HT1080 (cell line): ENCODE data around the gene DQX1. TPM values are rescaled to one million over a fixed set of nuclear protein-coding genes. Genes with fewer than 3 reads are reported as not detected.
"Not testable (repeated sequence)": the region's sequence is repeated elsewhere in the genome, so short reads cannot be mapped to it uniquely, and the experiment has no call there.

Experiments used
- DNase-seq: peaks from one replicate; pipeline ENCODE4 v3.0.0-alpha.2; 2015; ENCODE audit warnings: low read depth
- total RNA-seq: library from RNA; depleted of rRNA; stranded (reverse); fragments of >200 nt; shearing (Covaris generic); gene quantifications from 2 replicates; pipeline ENCODE4 v1.2.3, GENCODE V29; 2014

DQX1 gene
- total RNA-seq, 1 experiment from 2014 or later, result 0.18 TPM

DNA sequence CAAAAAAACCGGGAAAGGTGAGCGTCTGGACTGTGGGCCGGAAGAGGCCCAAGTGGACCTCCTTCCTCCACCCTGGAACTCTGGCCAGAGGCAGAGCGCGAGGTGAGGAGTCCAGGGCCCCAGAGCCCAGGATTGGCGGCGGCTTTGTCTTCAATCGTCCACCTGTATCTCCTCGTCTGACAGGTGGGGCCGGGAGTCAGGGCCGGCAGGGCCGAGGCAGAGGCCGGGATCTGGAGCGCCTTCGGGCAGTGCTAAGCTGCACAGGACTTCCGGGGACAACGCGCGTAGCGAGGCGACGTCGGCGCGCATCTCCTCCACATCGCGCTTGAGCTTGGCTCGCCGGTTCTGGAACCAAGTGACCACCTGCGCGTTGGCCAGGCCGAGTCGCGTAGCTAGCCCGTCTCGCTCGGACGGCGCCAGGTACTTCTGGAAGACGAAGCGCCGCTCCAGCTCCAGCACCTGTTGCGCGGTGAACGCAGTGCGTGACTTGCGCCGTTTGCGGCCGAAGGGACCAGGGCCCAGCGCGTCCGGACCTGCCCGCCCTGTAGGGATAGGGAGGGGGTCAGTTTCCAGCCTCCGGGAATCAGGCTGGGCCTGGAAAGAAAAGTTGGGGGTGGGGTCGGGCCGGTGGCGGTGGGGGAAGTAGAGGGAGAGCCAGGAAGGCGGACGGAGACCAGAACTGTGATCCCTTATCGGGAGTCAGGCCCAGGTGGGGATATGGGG, 28.1 kb downstream of the DQX1 start:
- no peak for DNase-seq

DNA sequence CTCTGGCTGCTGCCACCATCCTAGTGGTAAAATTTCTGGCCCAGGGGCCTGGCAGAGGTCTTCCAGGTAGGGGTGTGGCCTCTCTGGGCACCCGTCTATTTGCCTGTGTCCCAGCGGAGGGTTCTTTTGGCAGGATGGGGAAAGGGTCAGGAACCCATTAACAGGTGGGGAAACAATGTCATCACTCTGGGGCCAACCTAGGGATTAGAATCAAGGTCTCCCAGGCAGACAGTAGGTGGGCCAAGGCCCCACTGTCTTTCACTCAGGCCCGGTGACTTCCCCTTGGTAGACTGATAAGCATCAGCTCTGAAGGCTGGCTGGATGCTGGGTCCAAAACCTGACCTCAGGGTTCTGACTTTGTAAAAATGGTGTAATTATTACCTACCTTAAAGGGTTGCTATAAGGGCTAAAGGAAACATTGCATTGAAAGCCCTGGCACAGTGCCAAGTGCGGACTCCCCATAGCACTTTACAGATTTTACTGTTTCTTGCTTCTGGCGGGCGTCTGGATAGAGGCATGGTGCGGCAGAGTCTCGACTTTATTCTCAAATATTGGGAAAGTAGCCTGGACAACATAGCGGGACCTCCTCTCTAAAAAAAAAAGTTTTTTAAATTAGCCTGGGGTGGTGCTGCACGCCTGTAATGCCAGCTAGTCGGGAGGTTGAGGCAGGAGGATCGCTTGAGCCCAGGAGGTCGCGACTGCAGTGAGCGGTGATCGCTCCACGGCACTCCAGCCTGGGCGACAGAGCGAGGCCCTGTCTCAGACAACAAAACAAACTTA, 28.8 kb downstream of the DQX1 start:
- no peak for DNase-seq

DNA sequence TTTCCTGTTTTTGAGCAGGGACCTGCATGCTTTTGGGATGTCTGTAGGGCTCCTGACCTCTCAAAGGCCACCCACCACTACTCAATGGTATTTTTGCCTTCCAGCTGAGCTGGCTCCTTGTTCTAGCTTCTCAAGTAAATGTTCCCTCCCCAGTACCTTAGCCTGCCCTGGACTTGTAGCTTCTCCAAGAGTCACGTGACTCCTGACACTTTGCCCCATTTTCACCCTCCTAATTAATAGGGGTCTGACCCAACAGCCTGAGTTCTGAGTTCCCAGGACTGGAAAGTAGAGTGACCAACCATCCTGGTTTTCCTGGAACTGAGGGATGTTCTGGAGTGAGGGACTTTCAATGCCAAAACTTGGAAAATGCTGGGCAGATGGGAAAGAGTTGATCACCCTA, 30.6 kb downstream of the DQX1 start:
- DNase-seq, result no peak

DNA sequence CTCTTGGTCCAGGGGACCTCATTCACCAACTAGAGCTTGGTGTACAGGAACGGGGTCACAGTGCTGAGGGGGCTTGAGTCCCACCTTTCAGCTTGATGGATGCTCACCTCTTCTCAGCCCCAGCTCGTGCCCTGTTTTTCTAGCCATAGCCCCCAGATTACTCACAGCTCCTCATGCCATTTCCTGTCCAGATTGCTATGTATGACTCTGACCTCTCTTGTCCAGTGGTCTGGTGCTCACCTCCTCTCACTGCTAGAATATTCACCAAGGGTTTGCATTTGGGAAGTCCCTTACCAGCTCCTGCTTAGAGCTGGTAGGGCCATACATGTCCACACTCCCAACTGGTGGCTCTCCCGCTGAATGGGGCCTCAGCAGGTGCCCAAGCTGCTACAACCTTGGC, 32.5 kb downstream of the DQX1 start:
- DNase-seq, result no peak

DNA sequence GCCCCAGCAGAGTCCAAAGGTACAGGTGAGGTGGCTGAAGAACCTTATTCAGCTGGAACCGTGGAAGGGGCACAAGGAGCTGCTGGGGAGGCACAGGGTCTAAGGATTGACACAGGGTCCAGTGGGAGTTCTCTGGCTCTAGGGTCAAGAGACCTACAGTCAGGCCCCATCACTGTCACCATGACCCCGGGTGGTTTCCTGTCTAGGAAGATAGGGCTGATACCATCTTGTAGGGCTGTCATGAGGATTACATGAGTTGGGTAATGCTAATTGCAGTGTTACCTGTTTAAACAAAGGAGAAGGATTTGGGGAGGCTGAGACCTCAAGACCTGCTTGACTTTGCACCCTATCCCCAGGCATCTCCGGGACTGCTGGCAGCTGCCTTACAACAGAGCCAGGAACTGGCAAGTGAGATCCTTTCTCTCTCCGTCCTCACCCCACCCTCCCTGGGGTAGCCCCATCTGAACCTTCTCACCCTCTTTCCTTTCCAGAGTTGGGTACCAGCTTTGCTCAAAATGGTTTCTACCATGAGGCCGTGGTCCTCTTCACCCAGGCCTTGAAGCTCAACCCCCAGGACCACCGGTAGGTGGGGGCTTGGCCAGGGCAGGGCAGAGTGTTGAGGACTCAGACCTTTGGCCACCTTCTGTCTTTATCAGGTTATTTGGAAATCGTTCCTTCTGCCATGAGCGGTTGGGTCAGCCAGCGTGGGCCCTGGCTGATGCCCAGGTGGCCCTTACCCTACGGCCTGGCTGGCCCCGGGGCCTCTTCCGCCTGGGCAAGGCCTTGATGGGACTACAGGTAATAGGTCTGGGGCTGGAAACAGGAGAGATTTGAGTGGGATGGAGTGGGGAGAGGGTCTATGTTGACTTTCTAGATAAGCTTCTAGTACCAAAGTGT, 34.1 kb downstream of the DQX1 start:
- DNase-seq, result no peak

DNA sequence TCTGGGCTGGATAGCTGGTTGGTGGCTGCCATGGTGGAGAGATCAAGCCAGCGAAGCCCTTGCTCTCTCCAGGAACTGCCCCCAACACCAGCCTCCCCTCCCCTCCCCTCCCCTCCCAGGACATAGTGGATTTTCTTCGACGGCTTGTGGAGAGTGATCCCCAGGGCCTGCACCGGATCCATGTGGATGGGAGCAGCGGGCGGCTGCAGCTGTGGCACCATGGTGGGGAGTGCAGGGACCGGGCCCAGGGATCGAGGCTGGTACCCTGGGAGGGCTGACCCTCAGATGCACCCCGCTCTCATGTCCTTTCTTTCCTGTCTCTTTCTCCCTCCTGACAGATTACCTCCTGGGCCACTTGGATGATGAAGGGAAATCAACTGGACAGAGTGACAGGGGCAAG, 36.1 kb downstream of the DQX1 start:
- no peak for DNase-seq

DNA sequence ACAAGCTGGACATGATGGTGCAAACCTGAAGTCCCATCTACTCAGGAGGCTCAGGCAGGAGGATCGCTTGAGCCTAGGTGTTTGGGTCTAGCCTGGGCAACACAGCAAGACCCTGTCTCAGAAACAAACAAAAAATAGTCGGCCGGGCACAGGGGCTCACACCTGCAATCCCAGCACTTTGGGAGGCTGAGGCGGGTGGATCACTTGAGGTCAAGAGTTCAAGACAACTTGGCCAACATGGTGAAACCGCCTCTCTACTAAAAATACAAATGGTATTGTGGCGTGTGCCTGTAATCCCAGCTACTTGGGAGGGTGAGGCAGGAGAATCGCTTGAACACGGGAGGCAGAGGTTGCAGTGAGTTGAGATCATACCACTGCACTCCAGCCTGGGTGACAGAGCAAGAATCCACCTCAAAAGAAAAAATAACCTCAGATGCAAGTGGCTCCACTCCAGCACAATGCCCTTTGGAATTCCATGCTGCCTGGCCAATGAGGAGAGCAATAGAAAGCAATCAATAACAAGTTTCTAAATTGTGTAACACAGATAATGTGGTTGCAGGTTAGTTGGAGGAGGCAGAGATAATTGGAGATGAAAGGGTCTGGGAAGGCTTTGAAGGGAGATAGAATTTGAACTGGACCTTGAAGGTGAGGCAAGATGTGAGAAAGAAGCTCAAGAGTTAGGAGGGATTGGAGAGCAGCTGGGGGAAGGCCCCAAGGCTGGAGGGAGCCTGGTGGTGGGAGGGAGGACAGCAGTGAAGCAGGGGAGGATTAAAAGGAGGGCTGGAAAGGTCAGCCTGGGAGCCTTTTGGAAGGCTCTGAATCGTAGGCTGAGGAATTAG, 37.2 kb downstream of the DQX1 start:
- no peak for DNase-seq

DNA sequence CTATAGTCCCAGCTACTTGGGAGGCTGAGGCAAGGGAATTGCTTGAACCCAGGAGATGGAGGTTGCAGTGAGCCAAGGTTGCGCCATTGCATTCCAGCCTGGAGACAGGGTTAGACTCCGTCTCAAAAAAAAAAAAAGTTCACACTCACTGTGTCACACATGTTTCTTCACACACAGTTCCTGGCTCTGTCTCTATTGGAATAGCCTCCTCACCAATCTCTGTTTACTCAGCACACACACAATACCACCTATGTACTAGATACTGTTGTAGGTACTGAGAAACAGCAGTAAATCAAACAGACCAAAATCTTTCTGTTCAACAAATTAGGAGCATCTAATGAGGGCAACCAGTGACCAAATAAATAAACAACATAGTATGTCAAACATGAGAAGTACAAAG, 39.9 kb downstream of the DQX1 start:
- DNase-seq, result no peak

DNA sequence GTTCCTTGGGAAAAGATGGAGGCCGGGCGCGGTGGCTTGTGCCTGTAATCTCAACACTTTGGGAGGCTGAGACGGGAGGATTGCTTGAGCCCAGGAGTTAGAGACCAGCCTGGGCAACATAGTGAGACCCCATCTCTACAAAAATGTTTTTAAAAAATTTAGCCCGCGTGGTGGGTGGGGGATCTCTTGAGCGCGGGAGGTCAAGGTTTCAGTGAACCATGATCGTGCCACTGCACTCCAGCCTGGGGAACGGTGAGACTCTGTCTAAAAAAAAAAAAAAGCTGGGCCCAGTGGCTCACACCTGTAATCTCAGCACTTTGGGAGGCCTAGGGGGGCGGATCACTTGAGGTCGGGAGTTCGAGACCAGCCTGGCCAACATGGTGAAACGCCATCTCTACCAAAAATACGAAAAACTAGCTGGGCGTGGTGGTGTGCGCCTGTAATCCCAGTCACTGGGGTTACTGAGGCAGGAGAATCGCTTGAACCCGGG, 42.3 kb downstream of the DQX1 start:
- DNase-seq, result not testable (repeated sequence)

DNA sequence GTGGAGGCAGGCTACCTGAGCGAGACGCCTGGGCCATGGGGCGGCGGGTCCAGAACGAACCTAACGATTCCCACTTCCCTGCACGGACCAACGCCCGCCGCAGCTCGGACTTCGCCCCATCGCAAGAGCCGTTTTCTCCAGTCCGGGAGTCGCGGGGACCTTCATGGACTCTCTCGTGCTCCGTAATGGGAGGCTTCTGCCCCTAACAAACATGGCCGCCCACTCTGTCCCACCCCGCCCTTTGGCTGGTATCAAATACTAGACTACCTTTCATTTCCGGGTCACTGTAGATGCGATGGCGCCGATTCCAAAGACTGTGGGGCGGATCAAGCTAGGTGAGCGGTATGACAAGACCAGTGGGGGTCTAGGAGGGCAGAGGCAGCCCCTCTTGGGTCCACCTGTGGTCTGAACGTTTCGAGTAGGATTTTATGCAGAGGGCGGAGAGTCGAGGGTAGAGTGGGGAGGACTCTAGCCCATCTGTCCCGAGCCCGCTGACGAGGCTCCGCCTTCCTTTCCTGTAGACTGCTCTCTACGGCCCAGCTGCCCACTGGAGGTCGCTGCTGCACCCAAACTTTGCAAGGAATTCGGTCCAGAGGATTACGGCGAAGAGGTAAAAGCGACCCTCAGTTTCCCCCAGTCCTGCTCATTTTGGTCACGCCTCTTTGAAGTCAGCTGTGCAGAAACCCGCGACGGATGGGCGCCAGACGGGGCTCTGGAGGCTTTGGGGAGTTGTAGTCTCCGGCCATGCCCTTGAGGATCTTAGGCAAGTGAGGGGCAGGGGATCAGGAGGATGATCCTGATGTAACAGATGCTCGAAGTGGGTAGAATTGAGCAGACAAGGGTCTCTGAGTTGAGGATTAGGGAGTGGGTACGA, 43.0 kb downstream of the DQX1 start, which contains the start of the genes CCDC142 and TTC31:
Gene CCDC142 (minus strand): TSS at position 198 of the 874 bp plus-strand sequence. CDS start 161 bp downstream, at position 37.
Gene TTC31 (plus strand): TSS at position 281 of the 874 bp plus-strand sequence. CDS start 15 bp downstream, at position 296.
- DNase-seq, result peak; percentile 92

DNA sequence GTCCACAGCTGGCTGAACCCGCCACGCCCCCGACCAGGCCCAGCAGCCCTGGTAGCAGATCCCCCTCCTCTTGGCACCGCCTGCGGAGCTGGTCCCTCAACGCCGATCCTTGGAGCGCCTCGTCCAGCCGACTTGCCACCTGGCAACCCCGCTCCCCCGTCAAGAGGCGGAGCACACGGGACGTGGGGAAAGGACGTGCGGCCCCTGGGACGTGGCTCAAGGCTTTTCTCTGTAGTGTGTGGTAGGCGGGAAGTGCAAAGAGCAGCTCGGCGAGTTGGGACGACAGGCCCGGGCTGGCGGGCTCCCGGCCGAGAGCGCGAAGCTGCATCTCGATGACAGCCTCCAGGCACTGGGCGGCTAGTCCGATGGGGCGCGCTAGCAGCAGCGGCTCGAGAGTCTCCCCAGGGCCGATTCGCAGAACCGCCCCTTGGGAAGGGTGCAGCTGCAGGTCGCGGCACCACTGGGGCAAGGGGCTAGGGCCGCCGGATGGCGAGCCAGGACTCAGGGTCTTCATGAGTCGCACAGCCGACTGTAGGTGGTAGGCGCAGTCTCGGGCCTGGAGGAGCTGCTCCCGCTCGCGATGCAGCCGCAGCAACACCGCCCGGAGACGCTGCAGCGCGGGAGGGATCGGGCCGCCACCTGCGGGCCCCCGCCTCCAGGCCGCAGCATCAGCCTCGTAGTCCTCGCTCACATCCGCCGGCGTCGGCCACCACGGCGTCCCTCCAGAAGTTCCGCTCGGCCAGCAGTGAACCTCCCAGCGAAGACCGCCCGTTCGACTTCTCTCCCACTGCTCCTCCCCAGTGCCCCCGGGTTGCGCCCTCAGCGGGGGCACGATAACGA, 43.9 kb downstream of the DQX1 start:
- DNase-seq, result no peak

DNA sequence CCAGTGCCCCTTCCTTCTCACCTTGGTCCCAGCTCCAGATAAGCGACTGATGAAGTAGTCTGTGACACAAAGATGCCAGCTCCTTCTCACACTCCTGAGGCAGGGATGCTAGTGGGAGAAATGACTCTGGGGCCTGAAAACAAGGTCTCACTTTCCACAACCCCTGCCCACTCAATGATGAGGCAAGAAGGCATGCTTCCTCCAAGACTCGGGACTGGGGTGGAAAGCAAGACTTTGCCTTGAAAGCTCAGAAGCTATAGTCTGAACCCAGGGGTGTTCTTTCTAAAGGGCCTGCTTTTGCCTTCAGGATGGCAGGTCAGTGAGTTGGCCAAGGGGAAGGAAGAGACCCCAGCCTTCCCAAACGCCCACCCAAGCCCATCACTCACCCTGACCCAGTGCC, 44.6 kb downstream of the DQX1 start:
- no peak for DNase-seq

DNA sequence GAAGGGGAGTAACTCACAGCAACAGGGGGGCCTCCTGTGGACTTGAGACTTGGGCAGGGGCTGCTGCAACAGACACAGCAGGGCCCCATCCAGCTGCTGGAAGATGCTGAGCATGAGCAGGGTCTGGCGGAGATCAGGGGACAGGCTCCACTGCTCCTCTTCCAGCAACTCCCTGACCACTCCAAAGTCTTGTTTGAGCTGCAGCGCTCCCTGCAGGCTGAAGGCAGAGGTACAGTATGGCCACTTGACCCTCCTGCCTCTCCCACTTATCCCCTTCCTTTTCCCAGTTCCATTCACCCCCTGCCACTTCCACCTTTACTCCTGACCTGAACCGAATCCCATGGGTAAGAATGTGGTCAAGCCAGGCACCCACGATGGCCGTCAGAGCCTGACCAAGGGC, 51.1 kb downstream of the DQX1 start:
- no peak for DNase-seq

DNA sequence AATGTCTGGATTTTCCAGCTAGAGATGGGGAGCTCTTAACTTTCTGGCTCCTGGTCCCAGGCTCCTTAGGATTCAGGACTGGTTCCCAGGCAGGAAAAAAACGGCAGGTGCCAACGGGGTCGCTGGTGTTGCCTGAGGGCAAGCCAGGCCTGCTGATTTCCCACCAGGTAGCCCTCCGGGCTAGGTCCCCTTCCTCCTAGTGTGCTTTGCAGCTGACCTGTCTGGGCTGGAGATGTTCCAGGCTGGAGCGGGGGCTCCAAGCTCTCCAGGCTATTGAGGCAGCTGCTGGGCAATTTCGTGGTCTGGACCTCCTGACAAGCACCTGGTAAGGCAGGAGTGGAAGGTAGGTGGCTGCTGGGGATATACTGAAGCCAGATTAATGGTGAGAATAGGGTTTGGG, 51.5 kb downstream of the DQX1 start:
- no peak for DNase-seq

DNA sequence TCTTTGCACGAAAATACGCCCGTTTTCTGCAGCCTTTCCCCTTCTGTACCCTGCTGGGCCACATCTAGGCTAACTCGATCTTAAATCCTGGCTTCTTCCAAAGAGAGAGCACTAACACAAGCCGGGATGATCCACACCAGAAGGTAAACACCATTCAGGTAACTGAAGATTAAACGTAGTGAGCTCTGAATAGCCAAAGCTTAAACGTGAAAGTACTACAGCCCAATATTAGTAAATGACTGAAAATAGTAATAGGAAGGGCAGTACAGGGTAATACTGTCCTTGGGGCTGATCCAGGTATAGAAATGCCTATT, 53.1 kb downstream of the DQX1 start:
- DNase-seq, result no peak

DNA sequence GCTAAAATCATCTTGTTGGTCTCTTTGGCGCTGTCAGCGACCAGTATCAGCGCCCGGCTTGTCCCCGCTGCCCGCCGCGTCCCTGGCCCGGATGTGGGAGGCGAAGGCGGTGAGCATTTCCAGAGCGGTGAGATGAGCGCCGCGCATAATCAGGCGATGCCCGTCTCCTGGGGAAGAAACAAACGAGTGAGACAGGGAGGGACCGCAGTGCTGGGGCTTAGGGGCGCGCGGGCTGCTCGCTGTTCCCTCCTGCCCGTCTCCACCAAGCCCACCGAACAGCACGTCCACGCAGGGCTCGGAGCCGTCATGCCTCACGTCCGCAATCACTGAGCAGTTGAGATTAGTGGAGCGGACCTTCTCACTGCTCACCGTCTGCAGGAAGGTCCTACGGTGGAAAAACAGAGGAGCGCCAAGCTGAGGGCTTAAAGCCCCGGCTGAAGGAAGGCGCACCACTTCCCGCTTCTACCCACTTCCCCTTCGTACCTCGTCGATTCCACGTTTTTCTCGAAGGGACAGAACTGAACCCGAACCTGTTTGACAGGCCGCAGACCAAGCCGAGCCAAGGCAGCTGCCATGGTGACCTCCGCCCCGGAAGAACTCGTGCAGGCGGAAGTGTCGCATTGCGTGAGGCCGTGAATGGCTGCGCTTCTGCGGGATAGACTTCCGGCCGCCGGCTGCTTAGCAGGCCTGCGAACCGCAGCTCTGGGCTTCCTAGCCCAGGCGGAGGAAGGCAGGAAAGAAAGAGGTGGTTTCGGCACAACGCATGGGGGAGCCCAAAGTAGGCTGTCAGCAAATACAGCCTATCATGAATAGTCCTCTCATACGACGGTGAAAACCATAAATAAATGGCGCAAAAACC, 53.7 kb downstream of the DQX1 start, which contains the start of gene MRPL53:
Gene MRPL53 (minus strand): TSS at position 595 of the 859 bp plus-strand sequence. CDS start 20 bp downstream, at position 575.
- DNase-seq, result peak; percentile 86

DNA sequence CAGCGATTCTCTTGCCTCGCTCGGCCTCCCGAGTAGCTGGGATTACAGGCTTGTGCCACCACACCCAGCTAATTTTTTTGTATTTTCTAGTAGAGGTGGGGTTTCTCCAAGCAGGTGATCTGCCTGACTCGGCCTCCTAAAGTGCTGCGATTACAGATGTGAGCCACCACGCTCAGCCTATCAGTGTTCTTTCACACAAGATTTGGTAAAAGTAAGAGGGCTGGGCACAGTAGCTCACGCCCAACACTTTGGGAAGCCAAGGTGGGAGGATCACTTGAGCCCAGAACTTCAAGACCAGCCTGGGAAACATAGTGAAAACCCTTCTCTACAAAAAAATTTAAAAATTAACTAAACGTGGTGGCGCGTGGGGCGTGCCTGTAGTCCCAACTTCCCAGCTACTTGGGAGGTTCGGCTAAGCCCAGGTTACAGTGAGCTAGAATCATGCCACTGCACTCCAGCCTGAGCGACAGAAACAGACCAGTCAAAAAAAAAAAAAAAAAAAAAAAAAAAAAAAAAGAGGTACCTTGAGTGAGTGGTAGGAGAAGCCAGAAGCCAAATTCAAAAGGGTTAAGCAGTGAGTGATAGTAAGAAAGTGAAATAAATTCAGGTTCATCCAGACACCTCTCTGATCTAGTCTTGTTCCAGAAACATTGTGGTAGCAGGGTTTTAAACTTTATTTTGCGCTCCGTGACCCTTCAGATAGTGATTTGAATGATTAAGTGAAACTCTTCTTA, 54.5 kb downstream of the DQX1 start:
- no peak for DNase-seq
